GM19099 (cell line): Measurements from ENCODE around the gene ABHD17B.

Source experiments
- POLR2A ChIP-seq: IDR thresholded peaks from 3 replicates; pipeline ENCODE4 v1.6.1; 2011; ENCODE audit warnings: low read depth; ENCODE audit not compliant: insufficient read length; ENCODE audit errors: extremely low read depth

The ABHD17B gene

GRCh38 chr9:71891557-71892189 is 19.3 kb downstream of the ABHD17B start:
- TF ChIP-seq POLR2A = no peak

GRCh38 chr9:71890042-71890679 is 20.8 kb downstream of the ABHD17B start:
- no peak for TF ChIP-seq POLR2A

GRCh38 chr9:71887362-71887761 is 23.6 kb downstream of the ABHD17B start:
- TF ChIP-seq POLR2A = no peak

GRCh38 chr9:71886541-71886940 is 24.5 kb downstream of the ABHD17B start:
- no peak for TF ChIP-seq POLR2A

GRCh38 chr9:71886015-71886414 is 25.0 kb downstream of the ABHD17B start:
- TF ChIP-seq POLR2A = no peak

GRCh38 chr9:71885467-71885866 is 25.5 kb downstream of the ABHD17B start:
- no peak for TF ChIP-seq POLR2A

- no peak for TF ChIP-seq POLR2A
Measured at GRCh38 chr9:71884005-71884404, 27.0 kb downstream of the ABHD17B start.

GRCh38 chr9:71879644-71880174 is 31.3 kb downstream of the ABHD17B start:
- TF ChIP-seq POLR2A = no peak

- no peak for TF ChIP-seq POLR2A
Measured at GRCh38 chr9:71878327-71879274, 32.4 kb downstream of the ABHD17B start.

- no peak for TF ChIP-seq POLR2A
Measured at GRCh38 chr9:71876829-71877228, 34.2 kb downstream of the ABHD17B start.

- no peak for TF ChIP-seq POLR2A
Measured at GRCh38 chr9:71876106-71876505, 34.9 kb downstream of the ABHD17B start.

GRCh38 chr9:71875345-71875744 is 35.6 kb downstream of the ABHD17B start:
- no peak for TF ChIP-seq POLR2A

- no peak for TF ChIP-seq POLR2A
Measured at GRCh38 chr9:71863631-71864030, 47.4 kb downstream of the ABHD17B start.

- no peak for TF ChIP-seq POLR2A
Measured at GRCh38 chr9:71861618-71862017, 49.4 kb downstream of the ABHD17B start.

- TF ChIP-seq POLR2A = no peak
Measured at GRCh38 chr9:71859939-71860338, 51.1 kb downstream of the ABHD17B start.
